Central memory CD8-positive, alpha-beta T cell (primary cell): Measurements from ENCODE around the gene COL6A1.
"Not testable (repeated sequence)": the region's sequence is repeated elsewhere in the genome, so short reads cannot be mapped to it uniquely, and the experiment has no call there.

ENCODE experiments used
- ATAC-seq: fragments of 150-1000 bp; cut with Tn5 transposase; replicated peaks from 2 replicates; pipeline ENCODE4 v1.10.0; 2022; ENCODE audit warnings: mild to moderate bottlenecking, moderate FRiP score, moderate number of reproducible peaks; ENCODE audit not compliant: poor library complexity, severe bottlenecking; ENCODE audit errors: extremely low read depth
- DNase-seq, 2 donors: peaks; one replicate each; pipeline ENCODE4 v3.0.0; 2021; ENCODE audit warnings: low spot score in 2 of 2
- H3K27ac Mint-ChIP-seq: one replicate; pipeline ENCODE4 v1.8.0; 2022; ENCODE audit warnings: low read depth, mild to moderate bottlenecking, moderate library complexity, mixed read lengths
- H3K27me3 Mint-ChIP-seq: one replicate; pipeline ENCODE4 v1.8.0; 2022; ENCODE audit warnings: mixed read lengths
- H3K36me3 Mint-ChIP-seq: one replicate; pipeline ENCODE4 v1.8.0; 2022; ENCODE audit warnings: mild to moderate bottlenecking, moderate library complexity, mixed read lengths; ENCODE audit not compliant: insufficient read depth
- H3K4me1 Mint-ChIP-seq: one replicate; pipeline ENCODE4 v1.8.0; 2022; ENCODE audit warnings: mixed read lengths
- H3K4me3 Mint-ChIP-seq: one replicate; pipeline ENCODE4 v1.8.0; 2022; ENCODE audit warnings: mild to moderate bottlenecking, moderate library complexity, mixed read lengths
- H3K9me3 Mint-ChIP-seq: one replicate; pipeline ENCODE4 v1.8.0; 2022; ENCODE audit warnings: mixed read lengths

Gene COL6A1

DNA sequence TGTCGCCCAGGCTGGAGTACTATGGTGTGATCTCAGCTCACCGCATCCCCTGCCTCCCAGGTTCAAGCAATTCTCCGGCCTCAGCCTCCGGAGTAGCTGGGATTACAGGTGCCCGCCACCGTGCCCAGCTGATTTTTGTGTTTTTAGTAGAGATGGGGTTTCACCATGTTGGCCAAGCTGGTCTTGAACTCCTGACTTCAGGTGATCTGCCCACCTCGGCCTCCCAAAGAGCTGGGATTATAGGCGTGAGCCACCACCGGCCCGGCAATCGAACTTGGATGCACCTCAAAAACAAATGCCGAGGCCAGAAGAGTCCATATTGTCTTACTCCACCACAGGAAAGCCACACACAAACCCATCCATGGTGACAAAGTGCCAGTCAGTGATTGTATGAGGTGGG is 65.3 kb downstream of the COL6A1 start:
- not testable (repeated sequence) for H3K36me3 Mint-ChIP-seq, H3K27ac Mint-ChIP-seq, H3K9me3 Mint-ChIP-seq, H3K4me1 Mint-ChIP-seq, DNase-seq, H3K4me3 Mint-ChIP-seq, H3K27me3 Mint-ChIP-seq, ATAC-seq

DNA sequence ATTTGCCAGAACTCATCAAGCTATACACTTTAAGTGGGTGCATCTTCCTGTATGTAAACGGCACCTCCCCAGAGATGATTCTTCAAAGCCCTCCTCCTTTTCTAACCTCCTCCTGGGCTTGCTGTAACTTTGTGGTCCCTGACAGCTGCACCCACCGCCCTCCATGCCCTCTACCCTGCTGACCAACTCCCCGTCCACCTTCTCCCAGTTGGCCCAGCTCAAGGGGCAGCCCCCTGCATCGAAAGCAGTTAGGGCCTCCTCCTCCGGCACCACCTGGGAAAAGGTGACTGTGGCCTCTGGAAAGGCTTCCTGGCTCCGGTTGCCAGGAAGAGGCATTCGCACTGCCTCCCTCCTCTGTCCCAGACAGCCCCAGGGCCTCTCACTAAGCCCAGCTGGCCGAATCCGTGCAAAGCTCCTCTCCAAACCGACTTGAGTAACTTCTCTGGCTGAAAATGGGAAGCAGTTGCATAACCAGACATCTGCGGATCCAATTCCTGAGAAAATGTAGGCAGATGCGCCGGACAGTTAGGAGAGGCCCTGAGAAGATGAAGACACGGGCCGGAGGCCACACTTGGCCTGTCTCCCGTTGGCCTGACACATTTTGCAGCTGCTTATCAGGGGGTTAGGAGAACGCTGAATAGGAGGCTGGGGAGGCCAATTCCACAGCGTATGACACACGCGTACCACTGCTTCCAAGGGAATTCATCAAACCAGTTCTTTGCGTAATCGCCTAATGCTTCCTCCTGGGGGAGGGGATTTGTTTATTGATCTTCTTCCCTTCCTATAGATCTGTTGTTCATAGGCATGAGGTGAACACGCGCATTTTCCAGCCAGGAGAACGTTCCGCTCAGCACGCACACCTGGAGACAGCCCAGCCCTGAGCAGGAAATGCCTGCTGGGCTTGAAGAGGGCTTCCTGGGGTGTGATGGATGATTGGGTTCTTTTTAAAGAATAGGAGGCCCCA is 67.6 kb downstream of the COL6A1 start:
- Mint-ChIP-seq H3K36me3 (peaks cover 7% of the 10 kb centered on the region), H3K27me3 (no peaks in the 10 kb centered on the region)

DNA sequence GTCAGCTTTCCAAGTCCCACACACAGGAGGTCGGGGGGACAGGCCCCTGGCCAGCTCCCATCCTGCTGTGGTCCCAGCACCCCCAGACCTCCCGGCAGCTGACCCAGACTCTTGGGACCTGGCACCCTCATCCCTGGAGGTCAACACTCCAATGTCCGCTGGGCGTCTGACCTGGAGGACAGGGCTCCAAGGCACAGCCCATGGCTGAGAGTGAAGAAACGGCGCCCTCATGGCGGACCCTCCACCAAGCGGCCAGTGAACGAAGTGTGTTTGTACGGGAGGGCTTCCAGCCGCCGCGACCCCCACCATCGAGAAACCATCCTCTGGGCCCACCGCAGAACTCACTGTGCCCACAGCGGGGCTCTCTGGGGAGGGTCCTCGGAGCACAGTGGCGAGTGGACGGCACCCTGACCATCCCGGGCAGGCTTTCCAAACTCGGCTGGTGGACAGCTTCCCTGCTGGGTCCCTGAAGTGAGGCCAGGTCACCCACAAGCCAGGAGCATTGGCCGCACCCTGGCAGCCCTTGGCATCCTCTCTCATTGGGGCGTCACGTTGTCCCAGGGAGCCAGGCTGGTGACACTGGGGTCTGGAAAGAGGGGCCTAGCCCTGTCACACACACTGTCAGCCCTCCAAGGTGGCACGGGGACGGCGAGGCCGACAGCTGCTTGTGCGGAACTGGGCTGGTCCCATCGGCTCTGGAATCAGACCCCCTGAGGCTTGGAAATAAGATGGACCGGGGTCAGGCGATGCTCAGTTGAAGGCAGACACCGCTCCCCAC is 68.5 kb downstream of the COL6A1 start:
- Mint-ChIP-seq H3K4me3 (no peak overlapping the region), H3K27ac (no peak overlapping the region), H3K27me3 (no peaks in the 10 kb centered on the region), H3K36me3 (peaks cover 7% of the 10 kb centered on the region), H3K4me1 (peaks cover 7% of the 10 kb centered on the region), H3K9me3 (no peaks in the 10 kb centered on the region)
- ATAC-seq (no peak), DNase-seq (no peak)

More for the DNA sequence above, 67.6 kb downstream of the COL6A1 start:
- ATAC-seq: no peak
- Mint-ChIP-seq H3K4me1 (peaks cover 7% of the 10 kb centered on the region), H3K4me3 (no peak overlapping the region), H3K27ac (no peak overlapping the region), H3K9me3 (no peaks in the 10 kb centered on the region)
- no peak for DNase-seq

DNA sequence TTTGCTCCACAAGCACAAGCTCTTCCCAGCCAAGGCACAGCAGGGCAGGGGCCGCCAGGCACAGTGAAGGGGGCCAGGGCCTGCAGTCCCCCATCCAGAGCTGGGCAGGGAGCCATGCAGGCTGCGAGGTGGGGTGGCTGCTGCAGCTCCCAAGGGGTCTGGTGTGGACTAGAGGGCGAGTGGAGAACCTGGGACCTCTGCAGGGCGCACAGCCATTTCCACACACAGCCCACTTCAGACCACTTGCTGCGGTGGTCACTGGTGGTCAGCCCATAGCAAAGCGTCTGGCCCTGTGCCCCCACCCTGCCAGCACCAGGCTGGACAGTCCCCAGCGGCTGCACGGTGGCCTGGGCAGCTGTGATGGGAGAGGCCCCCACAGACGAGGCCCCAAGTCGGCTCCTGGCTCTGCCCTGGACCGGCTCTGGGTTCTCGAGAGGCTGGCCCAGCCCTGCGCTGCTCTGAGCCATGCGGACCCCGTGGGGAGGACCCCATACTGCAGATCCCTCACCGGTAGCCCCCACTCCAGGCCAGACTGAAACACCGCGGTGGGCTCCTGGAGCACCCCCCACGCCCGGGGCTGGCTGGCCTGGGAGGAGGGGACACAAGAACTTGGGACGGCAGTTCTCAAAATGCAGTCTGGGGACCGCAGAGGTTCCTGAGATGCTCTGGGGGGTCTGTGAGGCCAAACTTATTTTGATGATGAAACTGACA is 69.3 kb downstream of the COL6A1 start:
- no peak overlapping the region for H3K27ac Mint-ChIP-seq
- H3K36me3 Mint-ChIP-seq: peaks cover 11% of the 10 kb centered on the region
- H3K9me3 Mint-ChIP-seq: no peaks in the 10 kb centered on the region
- H3K4me1 Mint-ChIP-seq: peaks cover 7% of the 10 kb centered on the region
- DNase-seq (no peak), ATAC-seq (no peak)
- H3K4me3 Mint-ChIP-seq: no peak overlapping the region
- no peaks in the 10 kb centered on the region for H3K27me3 Mint-ChIP-seq

DNA sequence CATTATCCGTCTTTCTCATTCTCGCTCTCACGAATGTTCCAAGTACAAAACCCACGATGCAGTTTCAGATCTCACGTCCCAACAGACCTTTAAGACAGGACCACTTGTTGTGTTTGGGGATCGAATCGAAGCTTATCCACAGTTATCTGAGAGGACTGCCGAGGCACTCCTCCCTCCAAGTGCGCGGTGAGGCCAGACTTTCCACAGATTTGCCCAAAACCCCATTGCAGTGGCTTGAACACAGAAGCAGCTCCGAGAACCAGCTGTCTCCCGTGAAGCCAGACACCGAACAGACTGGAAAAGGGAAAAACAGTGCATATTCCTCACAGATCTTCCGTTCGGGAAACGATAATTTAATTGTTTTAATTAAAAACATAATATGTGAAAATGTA is 69.8 kb downstream of the COL6A1 start:
- H3K27me3 Mint-ChIP-seq: no peaks in the 10 kb centered on the region
- ATAC-seq (no peak), DNase-seq (no peak)
- H3K9me3 Mint-ChIP-seq: no peaks in the 10 kb centered on the region
- H3K4me3 Mint-ChIP-seq: no peak overlapping the region
- H3K4me1 Mint-ChIP-seq: peaks cover 7% of the 10 kb centered on the region
- peaks cover 11% of the 10 kb centered on the region for H3K36me3 Mint-ChIP-seq
- H3K27ac Mint-ChIP-seq: no peak overlapping the region

DNA sequence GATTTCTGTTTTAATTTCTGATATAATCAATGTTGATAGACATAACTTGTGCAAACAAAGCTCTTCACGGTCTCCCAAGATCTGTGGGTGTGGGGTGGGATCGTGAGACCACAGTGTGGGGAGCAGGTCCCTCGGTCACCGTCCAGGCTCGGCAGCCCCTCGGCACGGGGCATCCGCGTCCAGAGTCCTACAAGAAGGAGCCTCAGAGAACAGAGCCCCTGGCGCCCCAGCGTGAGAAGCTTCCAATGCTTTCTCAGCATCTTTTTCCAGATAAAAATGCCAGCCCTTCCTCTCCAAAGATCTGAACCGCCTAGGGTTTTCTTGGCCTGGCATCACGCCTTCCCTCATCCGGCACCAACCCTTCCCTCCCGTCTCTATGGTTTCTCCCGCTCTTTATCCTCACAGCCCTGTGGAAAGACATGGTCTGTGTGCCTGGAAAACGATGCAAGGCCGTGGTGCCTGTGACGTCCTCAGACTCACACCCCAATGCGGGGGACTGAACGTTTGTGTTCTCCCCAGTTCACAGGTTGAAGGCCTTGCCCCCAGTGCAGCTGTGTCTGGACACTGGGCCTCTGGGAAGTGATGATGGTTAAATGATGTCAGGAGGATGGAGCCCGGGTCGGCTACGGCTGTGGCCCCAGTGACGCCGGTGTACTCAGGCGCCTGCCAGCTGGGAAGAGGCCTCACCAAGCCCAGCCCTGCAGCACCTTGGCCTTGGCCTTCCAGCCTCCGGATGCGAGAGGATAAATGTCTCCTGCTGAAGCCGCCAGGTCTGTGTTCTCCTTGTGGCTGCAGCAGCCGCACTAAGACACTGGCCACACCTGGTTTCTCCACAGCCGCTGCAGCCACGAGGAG is 70.5 kb downstream of the COL6A1 start:
- H3K27ac Mint-ChIP-seq: peak overlapping the region; percentile 89
- H3K4me1 Mint-ChIP-seq: peaks cover 7% of the 10 kb centered on the region
- peaks cover 11% of the 10 kb centered on the region for H3K36me3 Mint-ChIP-seq
- peaks cover 2% of the 10 kb centered on the region for H3K27me3 Mint-ChIP-seq
- no peak for ATAC-seq
- no peak for DNase-seq
- no peaks in the 10 kb centered on the region for H3K9me3 Mint-ChIP-seq
- no peak overlapping the region for H3K4me3 Mint-ChIP-seq

DNA sequence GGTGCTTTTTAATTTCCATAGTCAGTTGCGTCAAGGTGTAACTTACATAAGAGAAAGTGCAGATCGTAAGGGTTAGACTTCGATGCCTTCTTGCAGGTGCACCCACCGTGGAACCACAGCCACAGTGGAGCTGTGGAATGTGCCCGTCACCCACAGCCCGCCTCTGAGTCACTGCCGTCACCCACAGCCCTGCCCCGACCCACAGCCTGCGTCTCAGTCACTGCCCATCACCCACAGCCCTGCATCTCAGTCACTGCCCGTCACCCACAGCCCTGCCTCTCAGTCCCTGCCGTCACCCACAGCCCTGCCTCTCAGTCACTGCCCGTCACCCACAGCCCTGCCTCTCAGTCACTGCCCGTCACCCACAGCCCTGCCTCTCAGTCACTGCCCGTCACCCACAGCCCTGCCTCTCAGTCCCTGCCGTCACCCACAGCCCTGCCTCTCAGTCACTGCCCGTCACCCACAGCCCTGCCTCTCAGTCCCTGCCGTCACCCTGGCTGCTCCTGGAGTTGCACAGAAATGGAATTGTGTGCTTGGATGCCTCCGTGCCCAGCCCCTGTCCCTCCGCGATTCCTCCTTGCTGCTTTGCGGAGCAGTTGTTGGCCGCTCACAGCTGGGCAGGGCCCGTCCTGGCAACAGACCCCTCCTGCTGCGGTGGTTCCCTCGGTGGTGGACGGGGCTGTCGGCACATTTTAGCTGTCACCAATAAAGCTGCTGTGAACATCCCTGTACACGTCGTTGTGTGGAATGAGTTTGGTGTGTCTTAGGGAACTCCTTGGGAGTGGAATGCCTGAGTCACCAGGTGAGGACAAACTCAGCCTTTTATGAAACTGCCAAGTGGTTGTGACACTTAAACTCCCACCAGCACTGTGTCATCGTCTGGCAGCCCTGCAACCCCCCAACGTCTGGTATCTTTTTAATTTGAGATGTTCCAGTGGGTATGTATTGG is 71.4 kb downstream of the COL6A1 start:
- H3K36me3 Mint-ChIP-seq: peaks cover 11% of the 10 kb centered on the region
- H3K27ac Mint-ChIP-seq: peak overlapping the region; percentile 89
- peak overlapping the region; percentile 20 for H3K4me3 Mint-ChIP-seq
- no peaks in the 10 kb centered on the region for H3K9me3 Mint-ChIP-seq
- peak in 1 of 2 donors; percentile 77 for DNase-seq
- peaks cover 17% of the 10 kb centered on the region for H3K4me1 Mint-ChIP-seq
- peak; percentile 82 for ATAC-seq
- H3K27me3 Mint-ChIP-seq: peaks cover 9% of the 10 kb centered on the region

DNA sequence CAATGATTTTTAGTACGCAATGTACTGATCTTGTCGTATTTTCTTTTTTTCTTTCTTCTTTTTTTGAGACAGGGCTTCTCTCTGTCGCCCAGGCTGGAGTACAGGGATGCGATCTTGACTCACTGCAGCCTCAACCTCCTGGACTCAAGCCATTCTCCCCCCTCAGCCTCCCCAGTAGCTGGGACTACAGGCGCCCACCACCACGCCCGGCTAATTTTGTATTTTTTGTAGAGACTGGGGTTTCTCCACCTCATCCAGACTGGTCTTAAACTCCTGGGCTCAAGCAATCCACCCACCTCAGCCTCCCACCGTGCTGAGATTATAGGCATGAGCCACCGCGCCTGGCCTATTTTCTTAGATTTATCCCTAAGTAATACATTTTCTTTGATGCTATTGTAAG is 72.5 kb downstream of the COL6A1 start:
- ATAC-seq (no peak), DNase-seq (no peak)
- no peak overlapping the region for H3K4me3 Mint-ChIP-seq
- H3K27me3 Mint-ChIP-seq: peaks cover 17% of the 10 kb centered on the region
- H3K4me1 Mint-ChIP-seq: peaks cover 24% of the 10 kb centered on the region
- no peaks in the 10 kb centered on the region for H3K9me3 Mint-ChIP-seq
- H3K27ac Mint-ChIP-seq: peak overlapping the region; percentile 89
- peaks cover 12% of the 10 kb centered on the region for H3K36me3 Mint-ChIP-seq

DNA sequence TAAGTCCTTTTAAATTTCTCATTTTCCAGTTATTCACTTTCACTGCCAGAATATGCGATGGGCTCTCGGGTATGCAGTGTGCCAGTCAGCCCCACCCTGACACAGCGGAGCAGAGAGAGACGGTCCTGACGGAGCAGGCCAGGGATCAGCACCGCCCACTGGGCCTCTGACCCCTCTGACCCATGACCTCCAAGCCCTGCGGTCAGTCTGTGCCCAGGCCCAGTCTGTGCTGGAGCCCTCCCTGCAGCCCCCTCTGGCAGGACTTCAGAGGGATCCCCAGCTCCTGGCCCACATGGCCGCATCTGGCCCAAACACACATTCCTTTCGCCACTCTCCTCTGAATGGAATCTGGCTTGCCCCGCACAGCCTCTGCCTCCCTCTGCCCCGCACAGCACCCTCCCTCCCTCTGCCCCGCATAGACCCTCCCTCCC is 72.9 kb downstream of the COL6A1 start:
- DNase-seq (no peak), ATAC-seq (no peak)
- no peaks in the 10 kb centered on the region for H3K9me3 Mint-ChIP-seq
- H3K4me1 Mint-ChIP-seq: peaks cover 24% of the 10 kb centered on the region
- H3K36me3 Mint-ChIP-seq: peaks cover 12% of the 10 kb centered on the region
- H3K4me3 Mint-ChIP-seq: no peak overlapping the region
- H3K27ac Mint-ChIP-seq: no peak overlapping the region
- H3K27me3 Mint-ChIP-seq: peaks cover 19% of the 10 kb centered on the region
